Colonic mucosa (tissue), 4 donors: ENCODE results near the gene HINT2. TPM values are rescaled to one million over a fixed set of nuclear protein-coding genes. Genes with fewer than 3 reads are reported as not detected.

Source experiments
- DNase-seq: peaks from one replicate; pipeline ENCODE4 v3.0.0-alpha.2; 2020
- H3K27ac ChIP-seq: fragments of 200-600 bp; one replicate; pipeline ENCODE4 v1.8.0; 2021
- H3K27me3 ChIP-seq: fragments of 200-600 bp; one replicate; pipeline ENCODE4 v1.8.0; 2021
- H3K36me3 ChIP-seq: fragments of 200-600 bp; one replicate; pipeline ENCODE4 v1.8.0; 2021
- H3K4me1 ChIP-seq: fragments of 200-600 bp; one replicate; pipeline ENCODE4 v1.8.0; 2021; ENCODE audit warnings: mild to moderate bottlenecking
- H3K4me3 ChIP-seq: fragments of 200-600 bp; one replicate; pipeline ENCODE4 v1.8.0; 2021
- H3K9ac ChIP-seq, 2 donors: one replicate each; pipeline ENCODE4 v1.7.0; 2013; ENCODE audit warnings: control low read depth in 2 of 2, low read depth in 2 of 2, low read length in 2 of 2
- H3K9me3 ChIP-seq: fragments of 200-600 bp; one replicate; pipeline ENCODE4 v1.8.0; 2021
- intact Hi-C: fragments of 100-400 bp; cut with DNase I; formaldehyde crosslinking; loops from one replicate; pipeline ENCODE4 v1.14.1; 2022
- total RNA-seq, 2 donors: library from RNA; stranded (reverse); fragmentation: NEBNext Ultra II Directional in 1 of 2; extraction: Animal tissue kit (Norgen Biotek cat#: 25700) in 1 of 2; gene quantifications; one replicate each; pipeline ENCODE4 v1.2.1, GENCODE V29; 2021
- TF ChIP-seq, protein P1 (sequence below): fragments of 200-600 bp; IDR thresholded peaks from one replicate; pipeline ENCODE4 v1.8.0; 2022; ENCODE audit warnings: antibody characterized with exemption, mild to moderate bottlenecking
- donor health status: healthy.
- donor health status: DM: no; HTN: no; CAD: no.
- donor health status: DM: no; HTN: no; CAD: no.

HINT2 gene
- total RNA-seq, 2 donors from 2014 or later, result 49.5 to 64.5 TPM

DNA sequence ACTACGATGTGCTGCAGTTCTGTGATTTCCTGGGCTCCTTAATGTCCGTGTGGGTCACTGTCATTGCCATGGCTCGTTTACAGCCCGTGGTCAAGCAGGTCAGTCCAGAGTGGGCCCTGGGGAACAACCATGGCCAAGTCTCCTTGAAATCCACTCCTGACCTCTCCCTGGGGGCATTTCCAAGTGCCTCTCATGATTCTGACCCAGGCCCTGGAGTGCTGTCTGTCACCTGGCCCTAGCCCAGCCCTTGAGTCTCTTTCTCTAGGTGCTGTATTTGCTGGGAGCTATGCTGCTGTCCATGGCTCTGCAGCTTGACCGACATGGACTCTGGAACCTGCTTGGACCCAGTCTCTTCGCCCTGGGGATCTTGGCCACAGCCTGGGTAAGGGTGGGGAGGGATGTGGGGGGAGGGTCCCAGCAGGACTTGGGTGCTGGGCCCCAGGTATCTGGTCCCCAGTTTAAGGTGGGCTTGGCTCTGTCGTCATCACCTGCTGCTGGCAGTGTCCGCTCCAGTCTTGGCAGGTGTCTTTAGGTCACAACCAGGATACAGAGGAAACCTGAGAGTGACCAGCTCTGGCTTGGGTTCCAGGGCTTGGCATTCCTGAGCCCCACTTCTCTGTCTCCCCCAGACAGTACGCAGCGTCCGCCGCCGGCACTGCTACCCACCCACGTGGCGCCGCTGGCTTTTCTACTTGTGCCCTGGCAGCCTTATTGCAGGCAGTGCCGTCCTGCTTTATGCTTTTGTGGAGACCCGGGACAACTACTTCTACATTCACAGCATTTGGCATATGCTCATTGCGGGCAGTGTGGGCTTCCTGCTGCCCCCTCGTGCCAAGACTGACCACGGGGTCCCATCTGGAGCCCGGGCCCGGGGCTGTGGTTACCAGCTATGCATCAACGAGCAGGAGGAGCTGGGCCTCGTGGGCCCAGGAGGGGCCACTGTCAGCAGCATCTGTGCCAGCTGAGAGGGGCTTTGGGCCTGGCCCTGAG lies 38.3 kb upstream of the HINT2 start:
- Histone ChIP-seq H3K9me3 (no peaks in the 10 kb centered on the region), H3K4me3 (no peak overlapping the region), H3K4me1 (no peaks in the 10 kb centered on the region), H3K27me3 (no peaks in the 10 kb centered on the region), H3K36me3 (no peaks in the 10 kb centered on the region), H3K27ac (no peak overlapping the region), H3K9ac (no peak overlapping the region)
- DNase-seq, result peak; percentile 14
- intact Hi-C loops, result no loop called here
- TF ChIP-seq, protein P1, sequence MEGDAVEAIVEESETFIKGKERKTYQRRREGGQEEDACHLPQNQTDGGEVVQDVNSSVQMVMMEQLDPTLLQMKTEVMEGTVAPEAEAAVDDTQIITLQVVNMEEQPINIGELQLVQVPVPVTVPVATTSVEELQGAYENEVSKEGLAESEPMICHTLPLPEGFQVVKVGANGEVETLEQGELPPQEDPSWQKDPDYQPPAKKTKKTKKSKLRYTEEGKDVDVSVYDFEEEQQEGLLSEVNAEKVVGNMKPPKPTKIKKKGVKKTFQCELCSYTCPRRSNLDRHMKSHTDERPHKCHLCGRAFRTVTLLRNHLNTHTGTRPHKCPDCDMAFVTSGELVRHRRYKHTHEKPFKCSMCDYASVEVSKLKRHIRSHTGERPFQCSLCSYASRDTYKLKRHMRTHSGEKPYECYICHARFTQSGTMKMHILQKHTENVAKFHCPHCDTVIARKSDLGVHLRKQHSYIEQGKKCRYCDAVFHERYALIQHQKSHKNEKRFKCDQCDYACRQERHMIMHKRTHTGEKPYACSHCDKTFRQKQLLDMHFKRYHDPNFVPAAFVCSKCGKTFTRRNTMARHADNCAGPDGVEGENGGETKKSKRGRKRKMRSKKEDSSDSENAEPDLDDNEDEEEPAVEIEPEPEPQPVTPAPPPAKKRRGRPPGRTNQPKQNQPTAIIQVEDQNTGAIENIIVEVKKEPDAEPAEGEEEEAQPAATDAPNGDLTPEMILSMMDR, result no peak

DNA sequence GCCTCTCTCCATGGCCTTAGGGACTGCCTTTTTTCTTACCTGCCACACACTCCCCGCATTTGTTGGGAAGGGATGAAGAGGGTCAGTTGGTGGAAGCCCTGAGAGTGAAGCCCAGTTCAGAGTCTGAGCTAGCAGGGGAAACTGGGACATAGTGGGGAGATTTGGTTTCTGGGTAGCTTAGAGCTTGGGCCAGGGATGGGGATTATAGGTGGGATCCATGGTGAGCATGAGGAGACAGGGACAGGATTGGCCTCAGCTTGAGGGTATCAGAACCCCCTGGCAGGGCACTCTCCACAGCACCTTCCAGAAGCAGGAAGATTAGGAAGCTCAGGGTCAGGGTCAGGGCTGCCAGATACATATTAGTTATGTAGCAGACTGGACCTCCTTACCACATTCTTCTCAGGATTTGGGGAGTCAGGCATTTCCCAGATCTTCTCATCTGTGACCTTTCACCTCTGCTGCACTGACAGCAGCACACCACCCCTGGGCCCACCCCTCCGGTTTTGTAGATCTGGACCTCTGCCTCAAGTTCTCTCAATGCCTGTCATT lies 37.5 kb upstream of the HINT2 start:
- no peak overlapping the region for H3K4me3 ChIP-seq
- TF ChIP-seq, protein P1, result no peak
- no peak overlapping the region for H3K27ac ChIP-seq
- no peak overlapping the region for H3K9ac ChIP-seq
- H3K9me3 ChIP-seq, result no peaks in the 10 kb centered on the region
- intact Hi-C loops, result no loop called here
- H3K27me3 ChIP-seq, result no peaks in the 10 kb centered on the region
- H3K4me1 ChIP-seq, result no peaks in the 10 kb centered on the region
- peak; percentile 7 for DNase-seq
- H3K36me3 ChIP-seq, result no peaks in the 10 kb centered on the region

DNA sequence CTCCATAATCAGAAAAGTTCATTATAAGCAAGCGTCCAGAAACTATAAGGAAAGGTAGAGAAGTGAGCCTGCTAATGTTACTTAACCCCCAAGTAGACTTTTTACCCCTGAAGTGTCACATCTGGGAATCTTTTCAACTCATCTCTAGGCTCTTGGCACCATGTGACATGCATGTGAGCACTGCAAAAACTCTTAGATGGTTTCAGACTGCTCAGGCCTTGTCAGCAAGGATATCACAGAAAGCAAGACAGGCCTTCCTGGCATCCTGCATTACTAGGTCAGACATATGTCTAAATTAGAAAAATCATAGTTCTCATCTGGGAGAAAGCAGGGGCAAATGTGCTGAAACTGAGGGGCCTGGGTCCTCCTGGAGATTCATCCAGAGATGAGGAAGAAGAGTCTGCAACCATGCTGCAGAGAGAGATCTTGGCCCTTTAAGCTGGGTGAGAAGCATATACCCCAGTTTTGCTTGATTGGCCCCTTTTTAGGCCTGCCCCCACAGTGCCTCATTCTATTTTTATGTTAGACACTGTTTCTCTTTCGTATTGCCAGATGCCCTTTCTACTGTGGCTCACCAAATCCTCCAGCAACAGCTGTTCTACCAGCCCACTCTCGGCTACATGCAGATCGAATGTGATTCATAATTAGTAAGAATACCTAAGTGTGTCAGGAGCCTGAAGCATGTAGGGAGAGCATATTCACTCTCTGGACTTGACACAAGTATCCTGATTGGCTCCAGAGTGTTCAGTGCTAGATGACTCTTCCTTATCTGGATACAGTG lies 33.1 kb upstream of the HINT2 start:
- intact Hi-C loops, result no loop called here
- H3K27ac ChIP-seq, result no peak overlapping the region
- TF ChIP-seq, protein P1, result no peak
- no peak overlapping the region for H3K4me3 ChIP-seq
- H3K4me1 ChIP-seq, result peaks cover 4% of the 10 kb centered on the region
- no peaks in the 10 kb centered on the region for H3K9me3 ChIP-seq
- DNase-seq, result no peak
- H3K27me3 ChIP-seq, result no peaks in the 10 kb centered on the region
- H3K9ac ChIP-seq, result no peak overlapping the region
- no peaks in the 10 kb centered on the region for H3K36me3 ChIP-seq

GRCh38 chr9:35845824-35846771 lies 31.3 kb upstream of the HINT2 start:
- intact Hi-C loops, result no loop called here
- Histone ChIP-seq H3K27me3 (no peaks in the 10 kb centered on the region), H3K36me3 (no peaks in the 10 kb centered on the region), H3K4me3 (no peak overlapping the region), H3K4me1 (peaks cover 8% of the 10 kb centered on the region), H3K9ac (peak overlapping the region in 1 of 2 donors; percentile 4), H3K9me3 (no peaks in the 10 kb centered on the region), H3K27ac (peak overlapping the region; percentile 26)
- no peak for DNase-seq
- TF ChIP-seq, protein P1, result no peak
